Measurements from ENCODE around the gene AK8.

The AK8 gene

GRCh38 chr9:132824951-132825350, 53.1 kb downstream of the AK8 start:
- DNase-seq: no peak

GRCh38 chr9:132824151-132824550, 53.9 kb downstream of the AK8 start:
- DNase-seq: no peak

- no peak for DNase-seq
Observed at GRCh38 chr9:132823370-132824145, 54.5 kb downstream of the AK8 start.

GRCh38 chr9:132820169-132820944, 57.7 kb downstream of the AK8 start:
- no peak for DNase-seq

- DNase-seq: no peak
Observed at GRCh38 chr9:132818588-132818987, 59.5 kb downstream of the AK8 start.

- no peak for DNase-seq
Observed at GRCh38 chr9:132814937-132815336, 63.1 kb downstream of the AK8 start.

GRCh38 chr9:132813115-132813771, 64.8 kb downstream of the AK8 start:
- no peak for DNase-seq

- no peak for DNase-seq
Observed at GRCh38 chr9:132811985-132812384, 66.1 kb downstream of the AK8 start.

- DNase-seq: no peak
Observed at GRCh38 chr9:132810314-132810713, 67.8 kb downstream of the AK8 start.

GRCh38 chr9:132809677-132810271, 68.3 kb downstream of the AK8 start:
- DNase-seq: no peak

- DNase-seq: no peak
Observed at GRCh38 chr9:132808645-132809044, 69.4 kb downstream of the AK8 start.

- DNase-seq: no peak
Observed at GRCh38 chr9:132806723-132807421, 71.2 kb downstream of the AK8 start.

GRCh38 chr9:132806306-132806705, 71.8 kb downstream of the AK8 start:
- no peak for DNase-seq

- no peak for DNase-seq
Observed at GRCh38 chr9:132804576-132805295, 73.3 kb downstream of the AK8 start.

- no peak for DNase-seq
Observed at GRCh38 chr9:132802121-132802795, 75.8 kb downstream of the AK8 start.

GRCh38 chr9:132801659-132802058, 76.4 kb downstream of the AK8 start:
- no peak for DNase-seq

GRCh38 chr9:132800038-132800648, 77.9 kb downstream of the AK8 start:
- peak; percentile 79 for DNase-seq

GRCh38 chr9:132798817-132799790, 79.0 kb downstream of the AK8 start:
- no peak for DNase-seq

- DNase-seq: no peak
Observed at GRCh38 chr9:132797861-132798659, 80.0 kb downstream of the AK8 start.
